ENCODE measurements around the gene PRDM12. TPM values are rescaled to one million over a fixed set of nuclear protein-coding genes. Genes with fewer than 3 reads are reported as not detected.

PRDM12 gene
- total and polyA plus RNA-seq, 2 of the 8 experiments (the other 6 are each of a cell fraction or from before 2014, with no cell fraction given) = 0.14 to 0.22 TPM

GRCh38 chr9:130634801-130635200, 29.6 kb upstream of the PRDM12 start:
- Histone ChIP-seq H4K20me1 (replicated peaks in 1 of 2; ENCODE audit: control insufficient read depth in 1 of 2, insufficient read depth in 2 of 2, low read length in 2 of 2) (peaks cover 2 to 12% of the 10 kb centered on the region in 2 experiments), H3K9me3 (ENCODE audit: insufficient read depth in 2 of 2, low read depth in 1 of 2, low read length in 1 of 2) (no peaks in the 10 kb centered on the region), H3K4ac (replicated peaks; ENCODE audit: insufficient read length, low read depth, low read length) (no peak overlapping the region), H2BK15ac (ENCODE audit: low read length) (no peak overlapping the region), H3K4me3 (ENCODE audit: extremely low read depth in 1 of 4, insufficient read depth in 2 of 4, low read depth in 3 of 4, low read length in 4 of 4) (no peak overlapping the region), H3K36me3 (ENCODE audit: control insufficient read depth in 2 of 4, insufficient read depth in 4 of 4, low read length in 3 of 4) (peaks cover 8 to 68% (median 32%) of the 10 kb centered on the region in 4 experiments; a peak in 7 of 8 replicates), H3K27ac (ENCODE audit: low read depth, low read length) (no peak overlapping the region), H3K4me2 (ENCODE audit: insufficient read depth in 1 of 2, low read depth in 2 of 2, low read length in 2 of 2) (no peak overlapping the region), H3K9ac (replicated peaks in 1 of 4; ENCODE audit: extremely low read depth in 1 of 4, low read depth in 3 of 4, low read length in 3 of 4) (no peak overlapping the region), H3K14ac (ENCODE audit: insufficient read length) (no peak overlapping the region), H2BK120ac (replicated peaks; ENCODE audit: low read depth, low read length) (no peak overlapping the region), H3K27me3 (replicated peaks in 1 of 4; ENCODE audit: control insufficient read depth in 3 of 4, extremely low read depth in 1 of 4, insufficient read depth in 3 of 4, low read length in 3 of 4) (no peaks in the 10 kb centered on the region), H2BK5ac (ENCODE audit: low read depth, low read length) (no peak overlapping the region), H4K5ac (ENCODE audit: insufficient read length, low read depth, low read length) (no peak overlapping the region), H3K23me2 (ENCODE audit: low read depth, low read length) (no peaks in the 10 kb centered on the region), H3K4me1 (replicated peaks in 1 of 4; ENCODE audit: control insufficient read depth in 3 of 4, insufficient read depth in 4 of 4, low read length in 3 of 4) (peaks cover 5 to 15% (median 13%) of the 10 kb centered on the region in 4 experiments), H4K8ac (ENCODE audit: extremely low read depth, insufficient read depth, low read length) (peak overlapping the region; percentile 63; the same call in 1 of the 2 replicates), H3K18ac (ENCODE audit: extremely low read depth, low read length) (no peak overlapping the region), H3K79me1 (ENCODE audit: low read depth, low read length) (no peaks in the 10 kb centered on the region), H4K91ac (replicated peaks; ENCODE audit: insufficient read length, low read length) (no peak overlapping the region), H2BK20ac (ENCODE audit: low read length) (no peak overlapping the region), H2AK5ac (ENCODE audit: low read depth, low read length) (no peak overlapping the region), H3K79me2 (ENCODE audit: control insufficient read depth in 1 of 2, insufficient read depth in 2 of 2, low read length in 2 of 2) (no peaks in the 10 kb centered on the region), H3K23ac (ENCODE audit: insufficient read length) (no peak overlapping the region), H3K56ac (replicated peaks; ENCODE audit: insufficient read length, low read depth, low read length) (no peak overlapping the region), H2AFZ (ENCODE audit: low read length) (no peak overlapping the region), H2BK12ac (ENCODE audit: low read depth, low read length) (no peak overlapping the region)
- CTCF ChIA-PET (ENCODE audit: partially characterized antibody) = interaction anchor here (1.1 to 1.5 kb wide), 2 partner anchors 19 to 48 kb away, joined by 3 to 4 read pairs; no protein-coding TSS in a partner anchor
- FAIRE-seq (no peak), DNase-seq (ENCODE audit: low read depth in 1 of 2, low spot score in 2 of 2) (no peak)
- POLR2A ChIA-PET (ENCODE audit: partially characterized antibody) = interaction anchor here (0.6 kb wide), 1 partner anchor 90 kb away, joined by 3 read pairs; no protein-coding TSS in a partner anchor
- 91% methylated on average over 7 of the region's 8 CpGs; no CpG with 5 or more reads in 1 of the 2 experiments for WGBS, 2 experiments (ENCODE audit: extremely low coverage in 1 of 2, insufficient coverage in 1 of 2, insufficient read length in 1 of 2, insufficient replicate concordance in 2 of 2, low coverage in 1 of 2, low lambda C conversion rate in 2 of 2, missing lambda C conversion rate in 1 of 2)
- TF ChIP-seq TAF7 (optimal IDR thresholded peaks at IDR 0.05; ENCODE audit: borderline replicate concordance, low read depth, low read length) (no peak), TBP (IDR thresholded peaks at IDR 0.05; ENCODE audit: low read depth, low read length) (no peak), HDAC2 (IDR thresholded peaks at IDR 0.05; ENCODE audit: borderline replicate concordance in 1 of 2, low read depth in 2 of 2, low read length in 2 of 2) (no peak), SP2 (IDR thresholded peaks at IDR 0.05; ENCODE audit: low read length) (no peak), NANOG (IDR thresholded peaks at IDR 0.05; ENCODE audit: insufficient read depth, low read depth, low read length, poor library complexity, severe bottlenecking) (no peak), BRCA1 (IDR thresholded peaks at IDR 0.05; ENCODE audit: low read depth, low read length) (no peak), SP1 (IDR thresholded peaks at IDR 0.05; ENCODE audit: low read depth, low read length) (no peak), RBBP5 (IDR thresholded peaks at IDR 0.05; ENCODE audit: borderline replicate concordance, low read depth, low read length) (no peak), RNF2 (IDR thresholded peaks at IDR 0.05; ENCODE audit: borderline replicate concordance, low read depth, low read length, missing control alignments, poor library complexity, severe bottlenecking) (no peak), CBX8 (IDR thresholded peaks at IDR 0.05; ENCODE audit: borderline replicate concordance, low read depth, low read length) (no peak), SIN3A (conservative IDR thresholded peaks at IDR 0.05 in 1 of 2, IDR thresholded peaks at IDR 0.05 in 1 of 2; ENCODE audit: low read depth in 1 of 2, low read length in 2 of 2) (no peak), POLR2A (IDR thresholded peaks at IDR 0.05; ENCODE audit: control extremely low read depth in 1 of 2, low read depth in 2 of 2, low read length in 2 of 2) (no peak), YY1 (IDR thresholded peaks at IDR 0.05; ENCODE audit: low read depth, low read length) (no peak)
